ENCODE measurements around the gene TRIM7.
"Not testable (repeated sequence)": the region's sequence is repeated elsewhere in the genome, so short reads cannot be mapped to it uniquely, and the experiment has no call there.

Gene TRIM7

GRCh38 chr5:181173420-181174342, 31.3 kb downstream of the TRIM7 start:
- peak overlapping the region; percentile 73 for H3K4me3 ChIP-seq (ENCODE audit: low read depth, low read length)

GRCh38 chr5:181173027-181173419, 32.0 kb downstream of the TRIM7 start:
- peak overlapping the region; percentile 73 for H3K4me3 ChIP-seq (ENCODE audit: low read depth, low read length)

GRCh38 chr5:181171782-181172181, 33.2 kb downstream of the TRIM7 start:
- no peak overlapping the region for H3K4me3 ChIP-seq (ENCODE audit: low read depth, low read length)

- no peak overlapping the region for H3K4me3 ChIP-seq (ENCODE audit: low read depth, low read length)
Observed at GRCh38 chr5:181170996-181171395, 34.0 kb downstream of the TRIM7 start.

- H3K4me3 ChIP-seq (ENCODE audit: low read depth, low read length) = peak overlapping the region; percentile 57
Observed at GRCh38 chr5:181170237-181170825, 34.7 kb downstream of the TRIM7 start.

GRCh38 chr5:181169459-181170236, 35.3 kb downstream of the TRIM7 start:
- H3K4me3 ChIP-seq (ENCODE audit: low read depth, low read length) = peak overlapping the region; percentile 57

GRCh38 chr5:181168595-181169118, 36.3 kb downstream of the TRIM7 start:
- peak overlapping the region; percentile 17 for H3K4me3 ChIP-seq (ENCODE audit: low read depth, low read length)

- H3K4me3 ChIP-seq (ENCODE audit: low read depth, low read length) = peak overlapping the region; percentile 17
Observed at GRCh38 chr5:181167814-181168488, 37.0 kb downstream of the TRIM7 start.

GRCh38 chr5:181166812-181167733, 37.9 kb downstream of the TRIM7 start:
- H3K4me3 ChIP-seq (ENCODE audit: low read depth, low read length) = no peak overlapping the region

- H3K4me3 ChIP-seq (ENCODE audit: low read depth, low read length) = no peak overlapping the region
Observed at GRCh38 chr5:181164076-181164952, 40.7 kb downstream of the TRIM7 start.

- peak overlapping the region; percentile 49 for H3K4me3 ChIP-seq (ENCODE audit: low read depth, low read length)
Observed at GRCh38 chr5:181163487-181164075, 41.4 kb downstream of the TRIM7 start.

GRCh38 chr5:181161534-181162175, 43.3 kb downstream of the TRIM7 start:
- H3K4me3 ChIP-seq (ENCODE audit: low read depth, low read length) = no peak overlapping the region

GRCh38 chr5:181160755-181161533, 44.1 kb downstream of the TRIM7 start:
- not testable (repeated sequence) for H3K4me3 ChIP-seq (ENCODE audit: low read depth, low read length)

GRCh38 chr5:181160152-181160754, 44.7 kb downstream of the TRIM7 start:
- H3K4me3 ChIP-seq (ENCODE audit: low read depth, low read length) = no peak overlapping the region

GRCh38 chr5:181159286-181160151, 45.5 kb downstream of the TRIM7 start:
- no peak overlapping the region for H3K4me3 ChIP-seq (ENCODE audit: low read depth, low read length)

GRCh38 chr5:181158869-181159268, 46.1 kb downstream of the TRIM7 start:
- no peak overlapping the region for H3K4me3 ChIP-seq (ENCODE audit: low read depth, low read length)
